HG03378 (cell line): ENCODE measurements around the gene LCA5L.
"Not testable (repeated sequence)": the region's sequence is repeated elsewhere in the genome, so short reads cannot be mapped to it uniquely, and the experiment has no call there.

Experiments used
- ATAC-seq: cut with Tn5 transposase; IDR thresholded peaks from one replicate; pipeline ENCODE4 v1.9.1; 2021; ENCODE audit warnings: mild to moderate bottlenecking, moderate library complexity; ENCODE audit not compliant: unreplicated experiment

LCA5L gene

GRCh38 chr21:39388038-39388810 is 57.4 kb downstream of the LCA5L start:
- ATAC-seq: peak; percentile 74

DNA sequence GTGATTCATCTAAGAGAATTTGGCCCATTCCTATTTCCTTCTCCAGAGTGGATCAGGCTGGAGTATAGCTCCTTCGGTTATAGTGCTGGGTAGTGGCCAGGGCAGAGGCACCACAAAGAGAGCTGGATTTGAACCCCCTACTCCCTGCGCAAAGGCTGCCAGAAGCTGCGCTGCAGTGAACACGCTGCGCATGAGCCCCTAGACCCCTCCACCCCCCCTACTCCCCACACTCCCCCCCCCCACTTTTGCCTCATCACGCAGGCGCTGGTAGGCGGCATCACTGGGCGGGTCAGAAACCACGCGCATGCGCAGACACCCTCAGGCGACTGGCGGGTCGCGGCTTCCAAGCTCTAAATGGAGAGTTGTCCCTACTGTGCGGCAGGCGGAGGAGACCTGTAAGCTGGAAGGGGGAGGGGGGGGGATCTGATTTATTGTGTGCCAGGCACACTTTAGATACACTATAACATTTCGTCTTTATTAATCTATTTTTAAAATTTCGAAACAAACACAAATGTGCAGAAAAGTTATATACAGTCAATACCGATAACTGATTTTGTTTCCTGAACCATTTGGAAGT is 58.0 kb downstream of the LCA5L start:
- no peak for ATAC-seq

GRCh38 chr21:39386899-39387298 is 58.7 kb downstream of the LCA5L start:
- no peak for ATAC-seq

- ATAC-seq: no peak
These were observed 59.4 kb downstream of the LCA5L start for GRCh38 chr21:39386194-39386593.

DNA sequence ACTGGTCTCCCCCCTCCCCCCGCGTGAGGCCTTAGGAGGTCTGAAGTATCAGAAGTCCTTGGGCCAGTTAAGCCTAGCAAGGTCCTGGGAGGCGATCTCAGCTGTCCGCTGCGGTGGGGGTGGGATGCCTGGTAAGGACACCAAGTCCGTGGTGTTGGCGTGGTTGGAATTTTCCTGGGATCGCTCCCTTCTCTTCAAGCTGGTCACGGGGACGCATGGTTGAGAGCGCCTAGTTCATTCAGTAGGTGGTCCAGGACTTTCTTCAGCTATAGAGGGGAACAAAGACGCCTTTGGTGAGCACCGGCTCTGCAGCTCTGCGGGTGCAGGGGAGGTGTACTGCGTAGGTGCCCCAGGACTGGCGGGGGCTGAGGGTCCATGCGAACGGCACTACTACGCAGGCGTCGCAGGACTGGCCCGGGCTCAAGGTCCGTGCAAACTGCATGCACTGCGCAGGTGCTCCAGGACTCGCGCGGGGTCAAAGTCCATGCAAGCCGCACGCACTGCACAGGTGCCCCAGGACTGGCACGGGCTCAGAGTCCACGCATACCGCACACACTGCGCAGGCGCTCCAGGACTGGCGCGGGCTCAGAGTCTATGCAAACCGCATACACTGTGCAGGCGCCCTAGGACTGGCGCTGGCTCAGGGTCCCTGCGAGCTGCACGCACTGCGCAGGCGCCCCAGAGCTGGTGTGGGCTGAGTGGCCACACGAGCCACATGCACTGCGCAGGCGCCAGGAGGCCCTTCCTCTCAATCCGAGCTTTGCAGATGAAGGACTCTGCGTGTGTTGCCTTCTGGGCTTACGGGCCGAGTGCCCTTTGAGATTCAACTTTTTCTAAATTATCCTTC is 60.1 kb downstream of the LCA5L start:
- no peak for ATAC-seq

- no peak for ATAC-seq
These were observed 60.8 kb downstream of the LCA5L start for GRCh38 chr21:39384674-39385298.

- ATAC-seq: not testable (repeated sequence)
These were observed 63.5 kb downstream of the LCA5L start for GRCh38 chr21:39382096-39382495.

DNA sequence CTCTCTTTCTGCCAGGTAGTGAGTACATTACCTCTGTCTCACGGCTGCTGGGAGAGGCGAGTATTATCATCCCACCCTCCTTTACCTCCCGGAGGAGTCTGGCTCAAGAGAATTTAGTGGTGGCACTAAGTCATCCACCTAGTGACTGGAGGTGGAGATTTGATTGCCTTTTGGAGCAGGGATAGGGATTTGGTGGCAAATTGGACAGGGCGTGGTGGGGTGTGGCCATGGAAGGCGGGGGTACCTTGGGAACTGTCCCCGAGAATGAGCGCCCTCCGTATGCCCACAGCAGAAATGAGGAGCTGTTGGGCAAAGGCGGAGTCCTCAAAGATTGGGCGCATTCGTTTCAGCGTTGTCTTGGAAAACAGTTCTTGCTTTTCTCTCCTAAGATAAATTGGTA is 64.6 kb downstream of the LCA5L start:
- ATAC-seq: peak; percentile 7

- ATAC-seq: peak; percentile 82
These were observed 65.3 kb downstream of the LCA5L start for GRCh38 chr21:39379986-39380891.

DNA sequence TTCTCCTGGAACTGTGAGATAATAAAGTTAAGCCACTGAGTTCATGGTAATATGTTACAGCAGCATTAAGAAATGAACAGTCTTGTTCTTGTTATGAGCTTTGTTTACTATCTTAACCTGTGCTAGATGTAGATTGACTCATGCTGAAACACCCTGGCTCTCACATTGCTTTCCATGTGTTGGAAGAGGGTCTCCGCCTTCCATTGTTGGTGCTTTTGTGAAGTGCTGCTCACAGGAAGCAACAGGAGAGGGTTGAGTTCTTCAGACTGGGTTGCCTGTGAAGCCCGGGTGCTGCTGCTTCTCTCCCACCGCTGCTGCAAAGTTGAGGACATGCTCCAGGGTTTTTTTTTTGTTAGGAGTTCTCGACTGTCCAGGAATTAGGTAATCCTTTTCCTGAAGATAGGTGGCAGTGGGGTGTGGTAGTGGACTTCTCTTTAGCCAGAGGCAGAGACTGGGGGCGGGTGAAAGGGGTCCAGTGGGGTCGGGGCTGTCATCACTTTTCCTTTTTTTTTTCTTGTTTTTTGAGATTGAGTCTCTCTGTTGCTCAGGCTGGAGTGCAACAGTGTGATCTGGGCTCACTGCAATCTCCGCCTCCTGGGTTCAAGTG is 68.0 kb downstream of the LCA5L start:
- ATAC-seq: no peak

DNA sequence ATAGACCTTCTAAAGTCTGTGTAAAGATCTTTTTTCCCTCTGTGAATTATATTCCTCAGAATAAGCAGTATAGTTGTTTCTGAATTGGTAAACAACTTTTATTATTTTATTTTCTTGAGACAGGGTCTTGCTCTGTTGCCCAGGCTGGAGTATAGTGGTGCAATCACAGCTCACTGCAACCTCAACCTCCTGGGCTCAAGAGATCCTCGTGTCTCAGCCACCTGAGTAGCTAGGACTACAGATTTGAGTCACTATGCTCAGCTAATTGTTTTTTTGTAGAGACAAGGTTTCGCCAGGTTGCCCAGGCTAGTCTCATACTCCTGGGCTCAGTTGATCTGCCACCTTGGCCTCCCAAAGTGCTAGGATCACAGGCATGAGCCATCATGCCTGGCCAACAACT is 70.1 kb downstream of the LCA5L start:
- no peak for ATAC-seq

DNA sequence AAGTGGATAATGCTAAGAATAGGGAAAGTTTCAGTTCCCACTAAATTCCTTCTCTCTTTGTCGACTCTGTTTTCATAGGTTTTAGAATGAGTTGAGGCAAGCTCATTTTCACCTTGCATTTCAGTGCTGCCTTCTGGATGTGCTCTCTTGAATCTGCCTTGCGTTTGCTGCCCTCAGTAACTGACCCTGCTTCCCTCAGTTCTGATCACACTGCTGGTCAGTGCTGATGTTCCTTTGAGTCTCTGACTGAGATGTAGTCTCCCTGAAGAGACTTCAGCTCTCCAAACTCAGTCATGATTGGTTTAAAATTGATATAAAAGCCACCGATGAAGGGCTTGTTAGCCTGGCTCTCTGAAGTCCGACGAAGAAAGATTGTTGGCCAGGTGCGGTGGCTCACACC is 71.5 kb downstream of the LCA5L start:
- ATAC-seq: no peak

- no peak for ATAC-seq
These were observed 71.9 kb downstream of the LCA5L start for GRCh38 chr21:39373634-39374033.

GRCh38 chr21:39369896-39370288 is 75.7 kb downstream of the LCA5L start:
- ATAC-seq: not testable (repeated sequence)

DNA sequence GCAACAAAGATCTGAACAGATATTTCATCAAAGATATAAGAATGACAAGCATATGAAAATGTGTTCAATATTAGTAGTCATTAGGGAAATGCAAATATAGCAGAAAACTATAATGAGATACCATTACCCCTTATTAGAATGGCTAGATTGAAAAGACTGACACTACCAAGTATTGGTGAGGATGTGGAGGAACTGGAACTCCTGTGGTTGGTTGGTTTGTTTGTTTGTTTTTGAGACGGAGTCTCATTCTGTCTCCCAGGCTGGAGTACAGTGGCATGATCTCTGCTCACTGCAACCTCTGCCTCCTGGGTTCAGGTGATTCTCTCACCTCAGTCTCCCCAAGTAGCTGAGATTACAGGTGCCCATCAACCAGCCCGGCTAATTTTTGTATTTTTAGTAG is 77.8 kb downstream of the LCA5L start:
- ATAC-seq: no peak

GRCh38 chr21:39366563-39366962 is 79.0 kb downstream of the LCA5L start:
- ATAC-seq: no peak

DNA sequence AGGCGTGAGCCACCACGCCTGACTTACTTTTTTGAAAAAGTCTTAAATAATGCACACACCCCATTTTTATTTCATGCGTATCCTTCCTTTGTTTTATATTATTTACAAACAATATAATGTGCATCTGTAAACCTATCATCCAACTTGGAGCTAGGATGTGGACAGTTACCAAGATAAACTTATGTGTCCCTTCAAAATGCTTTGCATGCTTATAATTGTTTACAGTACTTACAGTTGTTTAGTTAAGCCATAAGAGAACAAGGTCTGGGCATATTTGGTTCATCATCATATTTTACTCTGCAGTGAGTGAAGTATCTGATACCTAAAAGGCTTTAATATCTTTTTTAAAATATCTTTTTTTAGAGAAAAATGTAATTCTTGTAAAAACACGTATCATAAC is 80.6 kb downstream of the LCA5L start:
- ATAC-seq: no peak

- ATAC-seq: no peak
These were observed 81.7 kb downstream of the LCA5L start for GRCh38 chr21:39363607-39364555.

- no peak for ATAC-seq
These were observed 82.8 kb downstream of the LCA5L start for GRCh38 chr21:39362733-39363132.
